Breast epithelium (tissue), 4 donors: ENCODE results near the gene TGFBRAP1. TPM values are rescaled to one million over a fixed set of nuclear protein-coding genes. Genes with fewer than 3 reads are reported as not detected.

Source experiments
- DNase-seq, 2 donors: peaks; one replicate each; pipeline ENCODE4 v3.0.0-alpha.2; 2019; ENCODE audit warnings: low spot score in 2 of 2
- H3K27ac ChIP-seq, 2 donors: fragments of 200-600 bp; sonication (generic) in 1 of 2; one replicate each; pipeline ENCODE4 v1.5.1; 2016 to 2019; ENCODE audit warnings: mild to moderate bottlenecking in 1 of 2
- H3K27me3 ChIP-seq, 2 donors: fragments of 200-600 bp; sonication (generic) in 1 of 2; one replicate each; pipeline versions ENCODE4 v1.5.1 to v1.6.0; 2017 to 2019; ENCODE audit warnings: control low read depth in 1 of 2, mild to moderate bottlenecking in 1 of 2
- H3K36me3 ChIP-seq: fragments of 200-600 bp; one replicate; pipeline ENCODE4 v1.5.1; 2019
- H3K4me1 ChIP-seq, 2 donors: fragments of 200-600 bp; sonication (generic); one replicate each; pipeline ENCODE4 v1.5.1; 2016 to 2019; ENCODE audit warnings: control low read depth in 1 of 2
- H3K4me3 ChIP-seq, 3 donors: fragments of 200-600 bp; sonication (generic); 1 replicate in 2 of 3; 2 replicates in 1 of 3; pipeline ENCODE4 v1.5.1; 2016 to 2019; ENCODE audit warnings: mild to moderate bottlenecking in 3 of 3, moderate library complexity in 2 of 3
- H3K9me3 ChIP-seq, 2 donors: fragments of 200-600 bp; sonication (generic) in 1 of 2; one replicate each; pipeline ENCODE4 v1.5.1; 2016 to 2019; ENCODE audit warnings: control low read depth in 1 of 2
- CTCF ChIP-seq, 3 donors: fragments of 450-650 bp; IDR thresholded peaks; one replicate each; pipeline ENCODE4 v1.5.1; 2016 to 2017; ENCODE audit warnings: antibody characterized with exemption in 3 of 3, mild to moderate bottlenecking in 3 of 3, moderate library complexity in 3 of 3
- POLR2A ChIP-seq: fragments of 450-650 bp; IDR thresholded peaks from one replicate; pipeline ENCODE4 v1.6.1; 2016; ENCODE audit warnings: antibody characterized with exemption, mild to moderate bottlenecking, moderate library complexity
- POLR2AphosphoS5 ChIP-seq, 3 donors: sonication (generic); formaldehyde crosslinking; IDR thresholded peaks; one replicate each; pipeline ENCODE4 v1.6.1; 2017; ENCODE audit warnings: antibody characterized with exemption in 3 of 3
- intact Hi-C: fragments of 100-400 bp; cut with DNase I; formaldehyde crosslinking; loops from one replicate; pipeline ENCODE4 v1.15.1; 2023; ENCODE audit warnings: low total_unique reads
- total RNA-seq, 3 donors: library from RNA; depleted of rRNA; stranded (reverse); fragments of >200 nt; gene quantifications; one replicate each; pipeline ENCODE4 v1.1.0, GENCODE V29; 2016

The TGFBRAP1 gene
- total RNA-seq, 3 donors from 2014 or later: 24.6 to 29.8 (median 28.5) TPM

- TF ChIP-seq CTCF (IDR thresholded peaks at IDR 0.05) (no peak), POLR2AphosphoS5 (IDR thresholded peaks at IDR 0.05) (no peak), POLR2A (no peak)
- no peak overlapping the region for H3K4me3 ChIP-seq
- no peak overlapping the region for H3K27ac ChIP-seq
- H3K4me1 ChIP-seq: no peaks in the 10 kb centered on the region
- H3K36me3 ChIP-seq: no peaks in the 10 kb centered on the region
- no peak for DNase-seq
- intact Hi-C loops: no loop called here
- H3K27me3 ChIP-seq: no peaks in the 10 kb centered on the region
- H3K9me3 ChIP-seq: no peaks in the 10 kb centered on the region
These were observed 70.6 kb downstream of the TGFBRAP1 start for GRCh38 chr2:105258835-105259350.

DNA sequence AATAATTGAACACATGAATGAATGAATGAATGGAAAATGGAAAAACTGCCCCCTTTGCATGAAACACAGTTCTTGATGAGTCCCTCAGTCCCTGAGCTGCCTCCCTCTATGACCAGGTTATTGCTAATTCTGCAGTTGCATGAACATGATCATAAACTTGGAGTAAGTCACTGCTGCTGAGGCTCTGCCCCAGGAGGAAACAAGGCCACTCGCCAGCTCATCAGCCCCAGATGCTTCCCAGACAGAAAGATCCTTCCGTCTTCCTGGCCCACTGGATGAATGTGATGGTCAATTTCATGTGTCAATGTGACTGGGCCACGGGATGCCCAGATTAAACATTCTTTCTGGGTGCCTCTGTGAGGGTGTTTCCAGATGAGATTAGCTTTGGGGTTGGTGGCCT is 71.6 kb downstream of the TGFBRAP1 start:
- H3K9me3 ChIP-seq: no peaks in the 10 kb centered on the region
- DNase-seq: no peak
- intact Hi-C loops: no loop called here

DNA sequence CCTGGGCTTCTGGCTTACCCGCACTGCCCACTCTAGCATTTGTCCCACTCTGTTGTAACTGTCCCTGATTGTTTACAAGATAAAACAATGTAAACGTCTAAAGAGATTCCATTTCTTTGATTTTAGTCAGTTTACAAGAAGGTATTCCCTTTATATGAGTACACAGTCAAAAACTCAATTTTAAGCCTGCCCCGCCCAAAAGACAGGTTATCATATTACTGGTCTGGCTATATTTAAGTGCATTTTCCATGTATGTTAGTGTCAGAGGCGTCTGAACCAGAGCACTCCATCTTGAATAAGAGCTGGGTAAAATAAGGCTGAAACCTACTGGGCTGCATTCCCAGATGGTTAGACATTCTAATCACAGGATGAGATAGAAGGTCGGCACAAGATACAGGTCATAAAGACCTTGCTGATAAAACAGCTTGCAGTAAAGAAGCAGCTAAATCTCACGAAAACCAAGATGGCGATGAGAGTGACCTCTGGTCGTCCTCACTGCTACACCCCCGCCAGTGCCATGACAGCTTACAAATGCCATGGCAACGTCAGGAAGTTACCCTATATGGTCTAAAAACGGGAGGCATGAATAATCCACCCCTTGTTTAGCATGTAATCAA is 73.0 kb downstream of the TGFBRAP1 start:
- Histone ChIP-seq H3K9me3 (no peaks in the 10 kb centered on the region), H3K4me1 (no peaks in the 10 kb centered on the region), H3K27me3 (no peaks in the 10 kb centered on the region), H3K4me3 (no peak overlapping the region), H3K36me3 (no peaks in the 10 kb centered on the region), H3K27ac (no peak overlapping the region)
- intact Hi-C loops: no loop called here
- no peak for DNase-seq
- TF ChIP-seq POLR2A (no peak), CTCF (IDR thresholded peaks at IDR 0.05) (no peak), POLR2AphosphoS5 (IDR thresholded peaks at IDR 0.05) (no peak)

More for the DNA sequence above, 71.6 kb downstream of the TGFBRAP1 start:
- Histone ChIP-seq H3K27ac (no peak overlapping the region), H3K27me3 (no peaks in the 10 kb centered on the region), H3K36me3 (no peaks in the 10 kb centered on the region), H3K4me1 (no peaks in the 10 kb centered on the region), H3K4me3 (no peak overlapping the region)
- TF ChIP-seq CTCF (IDR thresholded peaks at IDR 0.05) (no peak), POLR2A (no peak), POLR2AphosphoS5 (IDR thresholded peaks at IDR 0.05) (no peak)

DNA sequence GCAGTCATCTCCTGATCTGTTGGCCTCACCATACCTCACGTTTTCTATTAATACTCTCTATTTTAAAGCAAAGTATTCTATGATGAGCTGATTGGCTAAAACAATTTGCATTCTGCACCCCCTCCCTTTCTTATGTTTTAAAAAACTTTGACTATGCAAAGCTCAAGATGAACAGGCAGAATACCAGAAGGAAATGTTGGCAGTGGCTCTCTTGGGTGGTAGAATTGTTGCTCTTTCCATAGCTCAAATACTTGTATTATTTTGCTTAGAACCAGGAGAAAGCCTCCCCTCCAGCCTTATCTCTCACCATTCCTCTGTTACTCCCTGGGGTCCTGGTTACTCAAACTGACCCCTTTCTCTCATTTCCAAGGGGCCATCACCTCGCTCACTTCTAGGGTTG is 73.6 kb downstream of the TGFBRAP1 start:
- no peak for DNase-seq
- H3K4me1 ChIP-seq: no peaks in the 10 kb centered on the region
- no peaks in the 10 kb centered on the region for H3K9me3 ChIP-seq
- no peaks in the 10 kb centered on the region for H3K36me3 ChIP-seq
- H3K27ac ChIP-seq: no peak overlapping the region
- intact Hi-C loops: no loop called here
- no peak overlapping the region for H3K4me3 ChIP-seq
- H3K27me3 ChIP-seq: no peaks in the 10 kb centered on the region
- TF ChIP-seq CTCF (IDR thresholded peaks at IDR 0.05) (no peak), POLR2AphosphoS5 (IDR thresholded peaks at IDR 0.05) (no peak), POLR2A (no peak)

GRCh38 chr2:105254531-105255210 is 74.9 kb downstream of the TGFBRAP1 start:
- Histone ChIP-seq H3K27me3 (no peaks in the 10 kb centered on the region), H3K4me3 (no peak overlapping the region), H3K27ac (peak overlapping the region in 1 of 2 donors; percentile 7), H3K36me3 (no peaks in the 10 kb centered on the region), H3K4me1 (no peaks in the 10 kb centered on the region), H3K9me3 (no peaks in the 10 kb centered on the region)
- DNase-seq: no peak
- TF ChIP-seq CTCF (IDR thresholded peaks at IDR 0.05) (no peak), POLR2AphosphoS5 (IDR thresholded peaks at IDR 0.05) (no peak), POLR2A (no peak)
- intact Hi-C loops: no loop called here
